GM12878 (cell line): ENCODE results near the gene PRDM1. TPM values are rescaled to one million over a fixed set of nuclear protein-coding genes. Genes with fewer than 3 reads are reported as not detected.

Experiments
- ATAC-seq: fragments of 200-7000 bp; cut with Tn5 transposase; 3 replicates; pipeline ENCODE4 v1.9.1; 2020; ENCODE audit warnings: mild to moderate bottlenecking, moderate library complexity
- BruUV-seq: library from RNA; stranded (reverse); fragments of 400-500 nt; replicated peaks from 2 replicates; lab custom pipeline; 2021; lab: Mats Ljungman, UMichigan
- CTCF ChIA-PET: fragments of 300-600 bp; sonication (Branson Sonifier 250); formaldehyde crosslinking; extraction: SDS; loops from one replicate; lab custom pipeline; 2021; ENCODE audit warnings: inconsistent platforms; lab: Yijun Ruan, JAX
- POLR2A ChIA-PET: fragments of 350-600 bp; formaldehyde crosslinking; extraction: SDS; loops from one replicate; lab custom pipeline; 2021; ENCODE audit warnings: inconsistent platforms; lab: Charles Lee
- RAD21 ChIA-PET: fragments of 300-600 bp; sonication (Branson Sonifier 250); formaldehyde crosslinking; loops from one replicate; lab custom pipeline; 2023; ENCODE audit warnings: antibody characterized with exemption; ENCODE audit not compliant: unreplicated experiment; lab: Charles Lee
- SMC1A ChIA-PET: fragments of 300-600 bp; sonication (Branson Sonifier 250); formaldehyde crosslinking; loops from one replicate; lab custom pipeline; 2023; ENCODE audit not compliant: unreplicated experiment, uncharacterized antibody; lab: Charles Lee
- DNase-seq: peaks from one replicate; pipeline ENCODE4 v3.0.0-alpha.2; 2011; ENCODE audit warnings: low read depth, low spot score
- FAIRE-seq: peaks from 3 replicates; lab custom pipeline; 2011; peaks lifted over from hg19 to GRCh38; lab: Jason Lieb, UNC
- H2AFZ ChIP-seq: 2 replicates; pipeline ENCODE4 v1.6.0; 2011; ENCODE audit warnings: low read depth, low read length, control low read depth; ENCODE audit not compliant: control insufficient read depth
- H3K27ac ChIP-seq: 2 replicates; pipeline ENCODE4 v1.5.1; 2011; ENCODE audit warnings: control low read depth; ENCODE audit not compliant: control insufficient read depth, insufficient read depth
- H3K27me3 ChIP-seq, 2 experiments: replicated peaks in 1 of 2; 2 replicates each; pipeline versions ENCODE4 v1.6.0 to v1.6.1; 2011; ENCODE audit warnings: low read length in 1 of 2; ENCODE audit not compliant: control insufficient read depth in 2 of 2, insufficient read depth in 2 of 2
- H3K36me3 ChIP-seq, 2 experiments: 2 replicates each; pipeline ENCODE4 v1.5.1; 2011; ENCODE audit warnings: low read length in 1 of 2; ENCODE audit not compliant: control insufficient read depth in 2 of 2, insufficient read depth in 2 of 2
- H3K4me1 ChIP-seq: 2 replicates; pipeline ENCODE4 v1.6.1; 2011; ENCODE audit warnings: mild to moderate bottlenecking, low read length, moderate library complexity, mixed read lengths; ENCODE audit not compliant: control insufficient read depth, insufficient read depth
- H3K4me2 ChIP-seq: 2 replicates; pipeline ENCODE4 v1.6.0; 2011; ENCODE audit warnings: control low read depth; ENCODE audit not compliant: control insufficient read depth, insufficient read depth
- H3K4me3 ChIP-seq: fragments of 200-600 bp; sonication (generic); 2 replicates; pipeline ENCODE4 v1.5.1; 2016
- H3K79me2 ChIP-seq: 2 replicates; pipeline ENCODE4 v1.6.0; 2011; ENCODE audit warnings: low read length; ENCODE audit not compliant: control insufficient read depth, insufficient read depth
- H3K9ac ChIP-seq: 2 replicates; pipeline ENCODE4 v1.8.0; 2011; ENCODE audit warnings: low read length, control low read depth, mixed read lengths; ENCODE audit not compliant: control insufficient read depth, insufficient read depth
- H3K9me3 ChIP-seq: replicated peaks from 3 replicates; pipeline ENCODE4 v1.5.1; 2011; ENCODE audit warnings: mild to moderate bottlenecking, low read length; ENCODE audit not compliant: control insufficient read depth, insufficient read depth
- H4K20me1 ChIP-seq: 2 replicates; pipeline ENCODE4 v1.6.0; 2011; ENCODE audit not compliant: control insufficient read depth, insufficient read depth
- BMI1 ChIP-seq: fragments of 450-650 bp; IDR thresholded peaks from 2 replicates; pipeline ENCODE4 v1.6.1; 2016; ENCODE audit warnings: mild to moderate bottlenecking, moderate library complexity, borderline replicate concordance
- CEBPB ChIP-seq, 2 experiments: fragments of 150-350 bp in 1 of 2; IDR thresholded peaks; 2 replicates each; pipeline ENCODE4 v1.6.1; 2012 to 2014; ENCODE audit warnings: low read depth in 2 of 2, low read length in 2 of 2, borderline replicate concordance in 1 of 2, inconsistent platforms in 1 of 2
- IKZF1 ChIP-seq: fragments of 450-650 bp; conservative IDR thresholded peaks from 2 replicates; pipeline ENCODE4 v1.6.1; 2017; ENCODE audit warnings: antibody characterized with exemption, mild to moderate bottlenecking
- MEF2A ChIP-seq: IDR thresholded peaks from 2 replicates; pipeline ENCODE4 v1.6.1; 2011; ENCODE audit warnings: low read depth, mild to moderate bottlenecking, low read length, moderate library complexity; ENCODE audit not compliant: insufficient read depth
- NFIC ChIP-seq: IDR thresholded peaks from 2 replicates; pipeline ENCODE4 v1.6.1; 2012; ENCODE audit warnings: low read depth, mild to moderate bottlenecking, inconsistent platforms, low read length, moderate library complexity
- POLR2AphosphoS2 ChIP-seq: IDR thresholded peaks from 2 replicates; pipeline ENCODE4 v1.6.1; 2011; ENCODE audit warnings: low read depth, mild to moderate bottlenecking, low read length, improper control_type of control experiment, moderate library complexity
- RB1 ChIP-seq: fragments of 450-650 bp; formaldehyde crosslinking; IDR thresholded peaks from 2 replicates; pipeline ENCODE4 v1.6.1; 2017; ENCODE audit warnings: mild to moderate bottlenecking, borderline replicate concordance
- RCOR1 ChIP-seq: conservative IDR thresholded peaks from 2 replicates; pipeline ENCODE4 v1.6.1; 2012; ENCODE audit warnings: low read depth, low read length, improper control_type of control experiment
- TBL1XR1 ChIP-seq: IDR thresholded peaks from 2 replicates; pipeline ENCODE4 v1.6.1; 2012; ENCODE audit warnings: low read depth, low read length, improper control_type of control experiment
- USF1 ChIP-seq: IDR thresholded peaks from 2 replicates; pipeline ENCODE4 v1.6.1; 2011; ENCODE audit warnings: borderline replicate concordance, low read depth, mild to moderate bottlenecking, moderate library complexity, mixed read lengths, low read length; ENCODE audit not compliant: insufficient read depth; ENCODE audit errors: extremely low read length
- YBX1 ChIP-seq: fragments of 450-650 bp; IDR thresholded peaks from 2 replicates; pipeline ENCODE4 v1.6.1; 2016; ENCODE audit warnings: antibody characterized with exemption
- ZBTB11 ChIP-seq: fragments of 450-650 bp; formaldehyde crosslinking; IDR thresholded peaks from 2 replicates; pipeline ENCODE4 v1.5.0; 2022; ENCODE audit warnings: mild to moderate bottlenecking, missing genetic modification characterization
- ZNF384 ChIP-seq: IDR thresholded peaks from 2 replicates; pipeline ENCODE4 v1.6.1; 2012; ENCODE audit warnings: low read depth, mild to moderate bottlenecking, low read length, improper control_type of control experiment, borderline replicate concordance
- ZNF622 ChIP-seq: fragments of 450-650 bp; IDR thresholded peaks from 2 replicates; pipeline ENCODE4 v1.6.1; 2017; ENCODE audit warnings: mild to moderate bottlenecking, inconsistent platforms
- ZZZ3 ChIP-seq: IDR thresholded peaks from 2 replicates; pipeline ENCODE4 v1.6.1; 2011; ENCODE audit warnings: low read depth; ENCODE audit not compliant: control insufficient read depth, insufficient read length
- WGBS: methylation state at CpG from one replicate; pipeline ENCODE4 v1.1.6; 2016; ENCODE audit warnings: low lambda C conversion rate; ENCODE audit not compliant: insufficient replicate concordance, insufficient coverage; ENCODE audit errors: missing lambda C conversion rate; 5-methylcytosine and 5-hydroxymethylcytosine counted together
- in situ Hi-C: fragments of 300-500 bp; cut with MboI; formaldehyde crosslinking; loops from 9 replicates; pipeline ENCODE4 v1.14.3; 2018; ENCODE audit warnings: mixed read lengths
- intact Hi-C: fragments of 100-400 bp; cut with micrococcal nuclease; formaldehyde crosslinking; loops from one replicate; pipeline ENCODE4 v1.14.2; 2022; ENCODE audit not compliant: unreplicated experiment
- polyA plus RNA-seq, 11 experiments: library from polyadenylated mRNA; depleted of rRNA in 4 of 11; unstranded in 6 of 11; stranded (reverse) in 5 of 11; fragments of >200 nt; fragmentation: Nextera tagmentation in 4 of 11; fragmentation: Illumina TruSeq in 1 of 11; extraction: Ambion mirVana in 4 of 11; extraction: Trizol in 1 of 11; gene quantifications; 1 replicate in 1 of 11; 2 replicates in 10 of 11; pipeline versions ENCODE4 v1.2.1 to v1.2.3, GENCODE V29; 2011 to 2016; ENCODE audit warnings: inconsistent platforms in 2 of 11, missing spikeins in 2 of 11, low read depth in 1 of 11
- total RNA-seq, 4 experiments: library from RNA; depleted of rRNA in 3 of 4; stranded (reverse); fragments of >200 nt in 3 of 4; fragmentation: Illumina TruSeq in 1 of 4; extraction: Trizol in 1 of 4; gene quantifications; 2 replicates each; pipeline versions ENCODE4 v1.2.1 to v1.2.3, GENCODE V29; 2013 to 2021

Gene PRDM1
- total and polyA plus RNA-seq, 10 of the 15 experiments (the other 5 are each of a cell fraction or from before 2014, with no cell fraction given): 1.9 to 15.8 (median 4.1) TPM

- 93% methylated on average over 12 of the region's 12 CpGs for WGBS
- intact Hi-C loops (no loop called here), in situ Hi-C loops (no loop called here)
- Histone ChIP-seq H2AFZ (no peak overlapping the region), H3K4me1 (no peaks in the 10 kb centered on the region), H3K9me3 (no peaks in the 10 kb centered on the region; the same call in 2 of the 3 replicates), H3K79me2 (no peaks in the 10 kb centered on the region), H3K27me3 (no peaks in the 10 kb centered on the region), H3K9ac (no peak overlapping the region), H3K4me2 (no peak overlapping the region), H3K4me3 (no peak overlapping the region), H4K20me1 (no peaks in the 10 kb centered on the region), H3K36me3 (no peaks in the 10 kb centered on the region), H3K27ac (no peak overlapping the region)
- RAD21 ChIA-PET: interaction anchor here (1.1 kb wide), 1 partner anchor 8 kb away, joined by 6 read pairs; no protein-coding TSS in a partner anchor
- TF ChIP-seq ZZZ3 (no peak), BMI1 (no peak), NFIC (no peak), ZBTB11 (CRISPR knock-in tag) (no peak), USF1 (no peak), POLR2AphosphoS2 (no peak), ZNF622 (no peak), TBL1XR1 (no peak), RCOR1 (no peak), RB1 (no peak), ZNF384 (no peak), YBX1 (no peak), MEF2A (no peak), CEBPB (IDR thresholded peaks at IDR 0.05; ENCODE audit: borderline replicate concordance in 1 of 2, low read depth in 2 of 2, low read length in 2 of 2) (no peak), IKZF1 (no peak)
- no peak for ATAC-seq
- CTCF ChIA-PET: interaction anchor here (0.8 to 1.3 kb wide), 5 partner anchors 10 to 125 kb away, joined by 3 to 4 read pairs (median 3); no protein-coding TSS in a partner anchor
- POLR2A ChIA-PET: interaction anchor here (0.7 to 1.2 kb wide), 3 partner anchors 8 to 698 kb away, joined by 3 read pairs; no protein-coding TSS in a partner anchor
- no peak for FAIRE-seq
- SMC1A ChIA-PET: interaction anchor here (3.0 to 18.2 kb wide), 3 partner anchors 9 to 13 kb away, joined by 16 to 217 read pairs (median 31); no protein-coding TSS in a partner anchor
- no peak for DNase-seq
- BruUV-seq: no TSS peak
Measured at GRCh38 chr6:106155219-106155830, 69.2 kb downstream of the PRDM1 start.
